ENCODE measurements around the gene NAT16. TPM values are rescaled to one million over a fixed set of nuclear protein-coding genes. Genes with fewer than 3 reads are reported as not detected.
A peak's percentile ranks its signal among the peaks of the same experiment; 100 is the strongest.

NAT16 gene
- total and polyA plus RNA-seq, 2 of the 13 experiments (the other 11 are each of a cell fraction or from before 2014, with no cell fraction given), result 0.04 TPM; not detected in 1

- no peak for TF ChIP-seq CBX5 (CRISPR knock-in tag; IDR thresholded peaks at IDR 0.05; ENCODE audit: borderline replicate concordance)
- TF ChIP-seq, protein P1, sequence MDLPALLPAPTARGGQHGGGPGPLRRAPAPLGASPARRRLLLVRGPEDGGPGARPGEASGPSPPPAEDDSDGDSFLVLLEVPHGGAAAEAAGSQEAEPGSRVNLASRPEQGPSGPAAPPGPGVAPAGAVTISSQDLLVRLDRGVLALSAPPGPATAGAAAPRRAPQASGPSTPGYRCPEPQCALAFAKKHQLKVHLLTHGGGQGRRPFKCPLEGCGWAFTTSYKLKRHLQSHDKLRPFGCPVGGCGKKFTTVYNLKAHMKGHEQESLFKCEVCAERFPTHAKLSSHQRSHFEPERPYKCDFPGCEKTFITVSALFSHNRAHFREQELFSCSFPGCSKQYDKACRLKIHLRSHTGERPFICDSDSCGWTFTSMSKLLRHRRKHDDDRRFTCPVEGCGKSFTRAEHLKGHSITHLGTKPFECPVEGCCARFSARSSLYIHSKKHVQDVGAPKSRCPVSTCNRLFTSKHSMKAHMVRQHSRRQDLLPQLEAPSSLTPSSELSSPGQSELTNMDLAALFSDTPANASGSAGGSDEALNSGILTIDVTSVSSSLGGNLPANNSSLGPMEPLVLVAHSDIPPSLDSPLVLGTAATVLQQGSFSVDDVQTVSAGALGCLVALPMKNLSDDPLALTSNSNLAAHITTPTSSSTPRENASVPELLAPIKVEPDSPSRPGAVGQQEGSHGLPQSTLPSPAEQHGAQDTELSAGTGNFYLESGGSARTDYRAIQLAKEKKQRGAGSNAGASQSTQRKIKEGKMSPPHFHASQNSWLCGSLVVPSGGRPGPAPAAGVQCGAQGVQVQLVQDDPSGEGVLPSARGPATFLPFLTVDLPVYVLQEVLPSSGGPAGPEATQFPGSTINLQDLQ (CRISPR knock-in tag; IDR thresholded peaks at IDR 0.05), result no peak
- no peak for TF ChIP-seq ISX (CRISPR knock-in tag; conservative IDR thresholded peaks at IDR 0.05)
- no peak for TF ChIP-seq ZNF253 (CRISPR knock-in tag; IDR thresholded peaks at IDR 0.05; ENCODE audit: borderline replicate concordance)
- TF ChIP-seq, protein P2, sequence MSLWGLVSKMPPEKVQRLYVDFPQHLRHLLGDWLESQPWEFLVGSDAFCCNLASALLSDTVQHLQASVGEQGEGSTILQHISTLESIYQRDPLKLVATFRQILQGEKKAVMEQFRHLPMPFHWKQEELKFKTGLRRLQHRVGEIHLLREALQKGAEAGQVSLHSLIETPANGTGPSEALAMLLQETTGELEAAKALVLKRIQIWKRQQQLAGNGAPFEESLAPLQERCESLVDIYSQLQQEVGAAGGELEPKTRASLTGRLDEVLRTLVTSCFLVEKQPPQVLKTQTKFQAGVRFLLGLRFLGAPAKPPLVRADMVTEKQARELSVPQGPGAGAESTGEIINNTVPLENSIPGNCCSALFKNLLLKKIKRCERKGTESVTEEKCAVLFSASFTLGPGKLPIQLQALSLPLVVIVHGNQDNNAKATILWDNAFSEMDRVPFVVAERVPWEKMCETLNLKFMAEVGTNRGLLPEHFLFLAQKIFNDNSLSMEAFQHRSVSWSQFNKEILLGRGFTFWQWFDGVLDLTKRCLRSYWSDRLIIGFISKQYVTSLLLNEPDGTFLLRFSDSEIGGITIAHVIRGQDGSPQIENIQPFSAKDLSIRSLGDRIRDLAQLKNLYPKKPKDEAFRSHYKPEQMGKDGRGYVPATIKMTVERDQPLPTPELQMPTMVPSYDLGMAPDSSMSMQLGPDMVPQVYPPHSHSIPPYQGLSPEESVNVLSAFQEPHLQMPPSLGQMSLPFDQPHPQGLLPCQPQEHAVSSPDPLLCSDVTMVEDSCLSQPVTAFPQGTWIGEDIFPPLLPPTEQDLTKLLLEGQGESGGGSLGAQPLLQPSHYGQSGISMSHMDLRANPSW (CRISPR knock-in tag; IDR thresholded peaks at IDR 0.05; ENCODE audit: borderline replicate concordance), result no peak
- TF ChIP-seq, protein P3, sequence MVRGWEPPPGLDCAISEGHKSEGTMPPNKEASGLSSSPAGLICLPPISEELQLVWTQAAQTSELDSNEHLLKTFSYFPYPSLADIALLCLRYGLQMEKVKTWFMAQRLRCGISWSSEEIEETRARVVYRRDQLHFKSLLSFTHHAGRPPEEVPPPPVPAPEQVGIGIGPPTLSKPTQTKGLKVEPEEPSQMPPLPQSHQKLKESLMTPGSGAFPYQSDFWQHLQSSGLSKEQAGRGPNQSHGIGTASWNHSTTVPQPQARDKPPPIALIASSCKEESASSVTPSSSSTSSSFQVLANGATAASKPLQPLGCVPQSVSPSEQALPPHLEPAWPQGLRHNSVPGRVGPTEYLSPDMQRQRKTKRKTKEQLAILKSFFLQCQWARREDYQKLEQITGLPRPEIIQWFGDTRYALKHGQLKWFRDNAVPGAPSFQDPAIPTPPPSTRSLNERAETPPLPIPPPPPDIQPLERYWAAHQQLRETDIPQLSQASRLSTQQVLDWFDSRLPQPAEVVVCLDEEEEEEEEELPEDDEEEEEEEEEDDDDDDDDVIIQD (CRISPR knock-in tag; IDR thresholded peaks at IDR 0.05; ENCODE audit: low read depth), result 0 out of 2 replicates have a peak, but pooled peaks have one; percentile 52
- TF ChIP-seq ELF1 (CRISPR knock-in tag; IDR thresholded peaks at IDR 0.05), result peak; percentile 64; the same call in 1 of the 2 replicates
- no peak for TF ChIP-seq ZNF501 (CRISPR knock-in tag; IDR thresholded peaks at IDR 0.05)
- no peak; the same call in 1 of the 2 replicates for TF ChIP-seq KDM4B (CRISPR knock-in tag; IDR thresholded peaks at IDR 0.05)
- TF ChIP-seq GATA4 (IDR thresholded peaks at IDR 0.05; ENCODE audit: borderline replicate concordance, low read depth), result 0 out of 2 replicates have a peak, but pooled peaks have one; percentile 43
- TF ChIP-seq NR2C2 (CRISPR knock-in tag; IDR thresholded peaks at IDR 0.05; ENCODE audit: borderline replicate concordance), result peak; percentile 86
- no peak for TF ChIP-seq ZNF207 (IDR thresholded peaks at IDR 0.05; ENCODE audit: borderline replicate concordance)
- peak; percentile 18 for TF ChIP-seq YY1 (IDR thresholded peaks at IDR 0.05; ENCODE audit: insufficient read depth, insufficient replicate concordance, low read depth, low read length)
- no peak for TF ChIP-seq ZNF557 (CRISPR knock-in tag; IDR thresholded peaks at IDR 0.05)
- TF ChIP-seq ZNF550 (CRISPR knock-in tag; IDR thresholded peaks at IDR 0.05; ENCODE audit: borderline replicate concordance), result no peak
- TF ChIP-seq, protein P4, sequence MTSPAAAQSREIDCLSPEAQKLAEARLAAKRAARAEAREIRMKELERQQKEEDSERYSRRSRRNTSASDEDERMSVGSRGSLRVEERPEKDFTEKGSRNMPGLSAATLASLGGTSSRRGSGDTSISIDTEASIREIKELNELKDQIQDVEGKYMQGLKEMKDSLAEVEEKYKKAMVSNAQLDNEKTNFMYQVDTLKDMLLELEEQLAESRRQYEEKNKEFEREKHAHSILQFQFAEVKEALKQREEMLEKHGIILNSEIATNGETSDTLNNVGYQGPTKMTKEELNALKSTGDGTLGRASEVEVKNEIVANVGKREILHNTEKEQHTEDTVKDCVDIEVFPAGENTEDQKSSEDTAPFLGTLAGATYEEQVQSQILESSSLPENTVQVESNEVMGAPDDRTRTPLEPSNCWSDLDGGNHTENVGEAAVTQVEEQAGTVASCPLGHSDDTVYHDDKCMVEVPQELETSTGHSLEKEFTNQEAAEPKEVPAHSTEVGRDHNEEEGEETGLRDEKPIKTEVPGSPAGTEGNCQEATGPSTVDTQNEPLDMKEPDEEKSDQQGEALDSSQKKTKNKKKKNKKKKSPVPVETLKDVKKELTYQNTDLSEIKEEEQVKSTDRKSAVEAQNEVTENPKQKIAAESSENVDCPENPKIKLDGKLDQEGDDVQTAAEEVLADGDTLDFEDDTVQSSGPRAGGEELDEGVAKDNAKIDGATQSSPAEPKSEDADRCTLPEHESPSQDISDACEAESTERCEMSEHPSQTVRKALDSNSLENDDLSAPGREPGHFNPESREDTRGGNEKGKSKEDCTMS (CRISPR knock-in tag; conservative IDR thresholded peaks at IDR 0.05), result no peak
- 0 out of 2 replicates have a peak, but pooled peaks have one; percentile 15 for TF ChIP-seq ISL2 (CRISPR knock-in tag; IDR thresholded peaks at IDR 0.05)
- TF ChIP-seq DR1 (CRISPR knock-in tag; IDR thresholded peaks at IDR 0.05), result 0 out of 2 replicates have a peak, but pooled peaks have one; percentile 39
- no peak for TF ChIP-seq KMT2A (CRISPR knock-in tag; IDR thresholded peaks at IDR 0.05)
These were observed 57.8 kb downstream of the NAT16 start (continued) for GRCh38 chr7:101121991-101122932.
